ENCODE results near the gene GAPDH. TPM values are rescaled to one million over a fixed set of nuclear protein-coding genes. Genes with fewer than 3 reads are reported as not detected.
A peak's percentile ranks its signal among the peaks of the same experiment; 100 is the strongest.
"Not testable (repeated sequence)": the region's sequence is repeated elsewhere in the genome, so short reads cannot be mapped to it uniquely, and the experiment has no call there.

GAPDH gene
- total RNA-seq, 2 donors from 2014 or later = 7,000 to 9,788 TPM

- H3K9me3 Mint-ChIP-seq = no peaks in the 10 kb centered on the region
- H3K27ac Mint-ChIP-seq = peak overlapping the region; percentile 52
- no peaks in the 10 kb centered on the region for H3K4me1 Mint-ChIP-seq
- no peaks in the 10 kb centered on the region for H3K27me3 Mint-ChIP-seq
- H3K4me3 Mint-ChIP-seq = no peak overlapping the region
- ATAC-seq (replicated peaks) = no peak
- peaks cover 100% of the 10 kb centered on the region for H3K36me3 Mint-ChIP-seq (ENCODE audit: low read depth)
Observed at GRCh38 chr12:6582196-6582595, 47.9 kb downstream of the GAPDH start.

- peaks cover 100% of the 10 kb centered on the region for H3K36me3 Mint-ChIP-seq (ENCODE audit: low read depth)
- no peaks in the 10 kb centered on the region for H3K27me3 Mint-ChIP-seq
- H3K9me3 Mint-ChIP-seq = no peaks in the 10 kb centered on the region
- peaks cover 5% of the 10 kb centered on the region for H3K4me1 Mint-ChIP-seq
- peak overlapping the region; percentile 52 for H3K27ac Mint-ChIP-seq
- no peak overlapping the region for H3K4me3 Mint-ChIP-seq
- ATAC-seq (replicated peaks) = no peak
Observed at GRCh38 chr12:6582959-6583358, 48.6 kb downstream of the GAPDH start.

- Mint-ChIP-seq H3K27ac (no peak overlapping the region), H3K36me3 (ENCODE audit: low read depth) (peaks cover 100% of the 10 kb centered on the region), H3K27me3 (no peaks in the 10 kb centered on the region), H3K4me1 (peaks cover 5% of the 10 kb centered on the region), H3K4me3 (no peak overlapping the region), H3K9me3 (no peaks in the 10 kb centered on the region)
- no peak for ATAC-seq (replicated peaks)
Observed at GRCh38 chr12:6584293-6584692, 50.0 kb downstream of the GAPDH start.

GRCh38 chr12:6586569-6586968 lies 52.3 kb downstream of the GAPDH start:
- Mint-ChIP-seq H3K4me1 (peaks cover 10% of the 10 kb centered on the region), H3K36me3 (ENCODE audit: low read depth) (peaks cover 100% of the 10 kb centered on the region)
- not testable (repeated sequence) for H3K9me3 Mint-ChIP-seq; H3K27me3 Mint-ChIP-seq; H3K27ac Mint-ChIP-seq; H3K4me3 Mint-ChIP-seq; ATAC-seq (replicated peaks)

Other genes with a start within 250 kb of the GAPDH start
- gene PLEKHG6, start 223.8 kb upstream of the GAPDH start, total RNA-seq = not detected
- gene TNFRSF1A, start 192.4 kb upstream of the GAPDH start, total RNA-seq = 10 to 100 TPM; 42.1 to 74.1 TPM
- 1 to 10 TPM in 1 of 2 donors, not detected in 1; 1.6 TPM for gene SCNN1A, start 159.0 kb upstream of the GAPDH start, total RNA-seq
- gene LTBR, start 150.4 kb upstream of the GAPDH start, total RNA-seq = under 1 TPM; 0.56 to 0.61 TPM
- gene CD27, start 89.6 kb upstream of the GAPDH start, total RNA-seq = 10 to 100 TPM; 21.1 to 42.1 TPM
- 10 to 100 TPM; 24.1 to 28.2 TPM for gene TAPBPL, start 82.5 kb upstream of the GAPDH start, total RNA-seq
- gene VAMP1, start 63.8 kb upstream of the GAPDH start, total RNA-seq = 10 to 100 TPM; 19.9 to 81.8 TPM
- 100 to 1,000 TPM; 262 to 317 TPM for gene MRPL51, start 41.3 kb upstream of the GAPDH start, total RNA-seq
- 100 to 1,000 TPM; 167 to 176 TPM for gene NCAPD2, start 40.4 kb upstream of the GAPDH start, total RNA-seq
- 10 to 100 TPM in 1 of 2 donors, 1 to 10 TPM in 1; 8.0 to 13.0 TPM for gene IFFO1, start 21.5 kb downstream of the GAPDH start, total RNA-seq
- gene NOP2, start 33.8 kb downstream of the GAPDH start, total RNA-seq = 100 to 1,000 TPM in 1 of 2 donors, 10 to 100 TPM in 1; 61.6 to 133 TPM
- gene CHD4, start 72.9 kb downstream of the GAPDH start, total RNA-seq = 100 to 1,000 TPM; 267 to 285 TPM
- 1 to 10 TPM; 3.1 to 4.5 TPM for gene LPAR5, start 101.4 kb downstream of the GAPDH start, total RNA-seq
- 1 to 10 TPM in 1 of 2 donors, under 1 TPM in 1; 0.78 to 2.6 TPM for gene ACRBP, start 112.9 kb downstream of the GAPDH start, total RNA-seq
- gene ING4, start 128.6 kb downstream of the GAPDH start, total RNA-seq = 10 to 100 TPM; 13.4 to 25.6 TPM
- 10 to 100 TPM; 80.6 to 88.7 TPM for gene ZNF384, start 154.9 kb downstream of the GAPDH start, total RNA-seq
- 1 to 10 TPM in 1 of 2 donors, under 1 TPM in 1; 0.41 to 1.4 TPM for gene PIANP, start 166.3 kb downstream of the GAPDH start, total RNA-seq
- gene COPS7A, start 189.5 kb downstream of the GAPDH start, total RNA-seq = 10 to 100 TPM; 36.5 to 38.7 TPM
- 100 to 1,000 TPM; 132 to 279 TPM for gene MLF2, start 218.6 kb downstream of the GAPDH start, total RNA-seq
- 100 to 1,000 TPM in 1 of 2 donors, 10 to 100 TPM in 1; 71.3 to 161 TPM for gene PTMS, start 231.8 kb downstream of the GAPDH start, total RNA-seq
- gene LAG3, start 238.0 kb downstream of the GAPDH start, total RNA-seq = 100 to 1,000 TPM in 1 of 2 donors, 10 to 100 TPM in 1; 45.6 to 206 TPM